Measurements from ENCODE around the gene BANP.
A peak's percentile ranks its signal among the peaks of the same experiment; 100 is the strongest.

BANP gene

GRCh38 chr16:87961623-87962022 lies 10.4 kb downstream of the BANP start:
- H3K36me3 ChIP-seq (ENCODE audit: low read depth): peaks cover 4% of the 10 kb centered on the region; the same call in 1 of the 2 replicates
- no peaks in the 10 kb centered on the region for H3K9me3 ChIP-seq (ENCODE audit: severe bottlenecking)
- H3K4me3 ChIP-seq (ENCODE audit: severe bottlenecking): no peak overlapping the region
- peaks cover 17% of the 10 kb centered on the region for H3K4me1 ChIP-seq (ENCODE audit: insufficient read depth, poor library complexity, severe bottlenecking)
- ATAC-seq (ENCODE audit: low read depth) (no peak), DNase-seq (ENCODE audit: low spot score) (no peak)
- no peak for TF ChIP-seq CTCF (IDR thresholded peaks at IDR 0.05; ENCODE audit: poor library complexity, severe bottlenecking)
- no peaks in the 10 kb centered on the region for H3K27me3 ChIP-seq (ENCODE audit: insufficient read depth, poor library complexity, severe bottlenecking)
- H3K27ac ChIP-seq (ENCODE audit: poor library complexity, severe bottlenecking): no peak overlapping the region

- no peak overlapping the region for H3K4me3 ChIP-seq (ENCODE audit: severe bottlenecking)
- TF ChIP-seq CTCF (IDR thresholded peaks at IDR 0.05; ENCODE audit: poor library complexity, severe bottlenecking): no peak
- peak; percentile 95 for ATAC-seq (ENCODE audit: low read depth)
Measured at GRCh38 chr16:87963400-87963799, 12.2 kb downstream of the BANP start.

GRCh38 chr16:87964049-87964659 lies 12.9 kb downstream of the BANP start:
- Histone ChIP-seq H3K9me3 (ENCODE audit: severe bottlenecking) (no peaks in the 10 kb centered on the region), H3K27ac (ENCODE audit: poor library complexity, severe bottlenecking) (peak overlapping the region; percentile 45)
- ATAC-seq (ENCODE audit: low read depth): no peak

More at GRCh38 chr16:87963400-87963799, 12.2 kb downstream of the BANP start:
- Histone ChIP-seq H3K9me3 (ENCODE audit: severe bottlenecking) (no peaks in the 10 kb centered on the region), H3K4me1 (ENCODE audit: insufficient read depth, poor library complexity, severe bottlenecking) (peaks cover 20% of the 10 kb centered on the region), H3K36me3 (ENCODE audit: low read depth) (no peaks in the 10 kb centered on the region), H3K27ac (ENCODE audit: poor library complexity, severe bottlenecking) (peak overlapping the region; percentile 45), H3K27me3 (ENCODE audit: insufficient read depth, poor library complexity, severe bottlenecking) (no peaks in the 10 kb centered on the region)
- DNase-seq (ENCODE audit: low spot score): no peak

GRCh38 chr16:87965417-87965816 lies 14.2 kb downstream of the BANP start:
- no peak overlapping the region for H3K4me3 ChIP-seq (ENCODE audit: severe bottlenecking)
- no peaks in the 10 kb centered on the region for H3K9me3 ChIP-seq (ENCODE audit: severe bottlenecking)
- no peak for ATAC-seq (ENCODE audit: low read depth)
- DNase-seq (ENCODE audit: low spot score): no peak
- H3K27ac ChIP-seq (ENCODE audit: poor library complexity, severe bottlenecking): no peak overlapping the region
- peaks cover 20% of the 10 kb centered on the region for H3K4me1 ChIP-seq (ENCODE audit: insufficient read depth, poor library complexity, severe bottlenecking)
- TF ChIP-seq CTCF (IDR thresholded peaks at IDR 0.05; ENCODE audit: poor library complexity, severe bottlenecking): no peak
- no peaks in the 10 kb centered on the region for H3K36me3 ChIP-seq (ENCODE audit: low read depth)
- no peaks in the 10 kb centered on the region for H3K27me3 ChIP-seq (ENCODE audit: insufficient read depth, poor library complexity, severe bottlenecking)

More at GRCh38 chr16:87964049-87964659, 12.9 kb downstream of the BANP start:
- no peak for TF ChIP-seq CTCF (IDR thresholded peaks at IDR 0.05; ENCODE audit: poor library complexity, severe bottlenecking)
- Histone ChIP-seq H3K36me3 (ENCODE audit: low read depth) (no peaks in the 10 kb centered on the region), H3K4me1 (ENCODE audit: insufficient read depth, poor library complexity, severe bottlenecking) (peaks cover 20% of the 10 kb centered on the region), H3K27me3 (ENCODE audit: insufficient read depth, poor library complexity, severe bottlenecking) (no peaks in the 10 kb centered on the region), H3K4me3 (ENCODE audit: severe bottlenecking) (no peak overlapping the region)
- no peak for DNase-seq (ENCODE audit: low spot score)

GRCh38 chr16:87966064-87966645 lies 14.9 kb downstream of the BANP start:
- no peaks in the 10 kb centered on the region for H3K27me3 ChIP-seq (ENCODE audit: insufficient read depth, poor library complexity, severe bottlenecking)
- DNase-seq (ENCODE audit: low spot score) (no peak), ATAC-seq (ENCODE audit: low read depth) (no peak)
- no peak overlapping the region for H3K4me3 ChIP-seq (ENCODE audit: severe bottlenecking)
- no peaks in the 10 kb centered on the region for H3K36me3 ChIP-seq (ENCODE audit: low read depth)
- H3K27ac ChIP-seq (ENCODE audit: poor library complexity, severe bottlenecking): peak overlapping the region; percentile 2
- peaks cover 20% of the 10 kb centered on the region for H3K4me1 ChIP-seq (ENCODE audit: insufficient read depth, poor library complexity, severe bottlenecking)
- no peaks in the 10 kb centered on the region for H3K9me3 ChIP-seq (ENCODE audit: severe bottlenecking)
- TF ChIP-seq CTCF (IDR thresholded peaks at IDR 0.05; ENCODE audit: poor library complexity, severe bottlenecking): no peak

All from RWPE2 (cell line).